Dendritic cell treated with granulocyte-macrophage colony-stimulating factor and Interleukin-4, amounts not matched to agents 40 ng/mL and 50 ng/mL, for 4 days (primary cell): ENCODE data around the gene SLC25A40.
"Not testable (repeated sequence)": the region's sequence is repeated elsewhere in the genome, so short reads cannot be mapped to it uniquely, and the experiment has no call there.

ENCODE experiments used
- H3K27ac Mint-ChIP-seq: one replicate; pipeline ENCODE4 v1.8.0; 2022; ENCODE audit warnings: mild to moderate bottlenecking, mixed read lengths
- H3K27me3 Mint-ChIP-seq: one replicate; pipeline ENCODE4 v1.8.0; 2022; ENCODE audit warnings: mild to moderate bottlenecking, mixed read lengths
- H3K36me3 Mint-ChIP-seq: one replicate; pipeline ENCODE4 v1.8.0; 2022; ENCODE audit warnings: low read depth, mixed read lengths
- H3K4me1 Mint-ChIP-seq: one replicate; pipeline ENCODE4 v1.8.0; 2022; ENCODE audit warnings: low read depth, mixed read lengths
- H3K4me3 Mint-ChIP-seq: one replicate; pipeline ENCODE4 v1.8.0; 2022; ENCODE audit warnings: mild to moderate bottlenecking, moderate library complexity, mixed read lengths
- H3K9me3 Mint-ChIP-seq: one replicate; pipeline ENCODE4 v1.8.0; 2022; ENCODE audit warnings: mixed read lengths
- intact Hi-C: fragments of 100-400 bp; cut with micrococcal nuclease; formaldehyde crosslinking; loops from one replicate; pipeline ENCODE4 v1.15.0; 2022

The SLC25A40 gene

DNA sequence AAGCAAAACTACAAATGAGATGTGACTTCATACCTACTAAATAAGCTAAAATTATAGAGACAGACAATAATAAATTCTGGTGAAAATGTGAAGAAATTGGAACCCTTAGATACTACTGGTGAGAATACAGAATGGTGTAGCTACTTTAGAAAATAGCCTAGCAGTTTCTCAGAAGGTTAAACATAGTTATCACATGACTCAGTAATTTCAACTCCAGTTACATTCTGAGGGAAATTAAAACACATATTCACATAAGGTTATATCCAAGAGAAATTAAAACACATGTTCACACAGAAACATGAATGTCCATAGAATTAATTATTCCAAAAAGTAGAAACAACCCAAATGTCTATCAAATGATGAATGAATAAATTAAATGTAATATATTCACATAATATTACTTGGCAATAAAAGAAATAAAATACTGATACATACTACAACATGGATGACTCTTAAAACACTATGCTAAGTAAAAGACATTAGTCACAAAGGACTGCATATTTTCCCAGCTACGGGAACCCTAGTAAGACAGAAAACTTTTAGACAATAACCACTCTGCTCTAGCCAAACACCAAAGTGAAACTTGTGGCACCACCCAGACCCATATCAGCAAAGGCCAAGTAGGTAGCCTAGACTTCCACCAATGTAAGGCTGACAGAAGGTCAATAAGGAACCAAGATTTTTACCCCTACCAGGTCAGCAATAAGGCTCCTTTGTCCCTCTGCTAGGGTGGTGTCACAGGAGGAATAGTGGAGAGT is 25.1 kb downstream of the SLC25A40 start:
- intact Hi-C loops: no loop called here
- H3K27ac Mint-ChIP-seq: peak overlapping the region; percentile 20

DNA sequence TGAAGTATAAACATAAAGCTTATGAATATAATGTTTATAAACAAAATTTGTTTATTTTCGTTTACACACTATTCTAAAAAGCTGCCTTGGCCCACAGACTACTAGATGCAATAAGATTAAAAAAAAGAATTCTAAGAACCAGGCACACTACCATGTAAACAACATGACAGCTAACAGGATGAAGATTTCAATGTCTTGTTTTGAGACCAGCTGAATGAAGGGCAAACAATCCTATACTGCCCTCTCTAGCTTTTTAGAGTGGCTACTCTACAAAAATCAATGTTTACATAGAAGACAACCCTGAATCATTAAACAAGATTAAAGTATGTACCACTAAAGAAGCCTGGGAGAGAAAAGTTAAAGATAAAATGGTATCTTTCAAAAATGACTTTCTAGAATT is 38.6 kb downstream of the SLC25A40 start:
- Mint-ChIP-seq H3K9me3 (no peaks in the 10 kb centered on the region), H3K4me1 (no peaks in the 10 kb centered on the region), H3K27ac (no peak overlapping the region), H3K27me3 (no peaks in the 10 kb centered on the region), H3K4me3 (no peak overlapping the region), H3K36me3 (peaks cover 33% of the 10 kb centered on the region)
- intact Hi-C loops: no loop called here

More for the DNA sequence above, 25.1 kb downstream of the SLC25A40 start:
- no peaks in the 10 kb centered on the region for H3K27me3 Mint-ChIP-seq
- H3K36me3 Mint-ChIP-seq: peaks cover 67% of the 10 kb centered on the region
- no peaks in the 10 kb centered on the region for H3K9me3 Mint-ChIP-seq
- H3K4me1 Mint-ChIP-seq: peaks cover 32% of the 10 kb centered on the region
- H3K4me3 Mint-ChIP-seq: no peak overlapping the region

DNA sequence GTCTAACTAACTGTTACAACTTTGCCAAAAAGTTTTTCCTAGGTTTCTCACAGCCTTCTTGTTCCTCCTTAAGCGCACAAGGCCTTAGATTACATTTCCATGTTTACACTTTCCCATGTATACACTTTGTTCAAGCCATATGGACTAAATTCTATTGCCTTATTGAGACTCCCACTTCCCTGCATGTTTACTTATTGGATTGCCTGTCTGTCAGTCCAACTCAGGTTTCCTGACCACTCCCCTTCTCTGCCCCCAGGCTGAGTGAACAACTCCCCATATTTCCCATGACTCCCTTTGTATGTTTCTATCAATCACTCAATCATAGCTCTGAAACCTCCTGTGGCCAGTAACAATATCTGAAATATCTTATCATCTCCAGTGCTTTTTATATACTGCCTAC is 43.0 kb downstream of the SLC25A40 start:
- Mint-ChIP-seq H3K27ac (no peak overlapping the region), H3K9me3 (peaks cover 10% of the 10 kb centered on the region), H3K27me3 (no peaks in the 10 kb centered on the region), H3K36me3 (peaks cover 28% of the 10 kb centered on the region), H3K4me1 (no peaks in the 10 kb centered on the region), H3K4me3 (no peak overlapping the region)
- intact Hi-C loops: no loop called here

DNA sequence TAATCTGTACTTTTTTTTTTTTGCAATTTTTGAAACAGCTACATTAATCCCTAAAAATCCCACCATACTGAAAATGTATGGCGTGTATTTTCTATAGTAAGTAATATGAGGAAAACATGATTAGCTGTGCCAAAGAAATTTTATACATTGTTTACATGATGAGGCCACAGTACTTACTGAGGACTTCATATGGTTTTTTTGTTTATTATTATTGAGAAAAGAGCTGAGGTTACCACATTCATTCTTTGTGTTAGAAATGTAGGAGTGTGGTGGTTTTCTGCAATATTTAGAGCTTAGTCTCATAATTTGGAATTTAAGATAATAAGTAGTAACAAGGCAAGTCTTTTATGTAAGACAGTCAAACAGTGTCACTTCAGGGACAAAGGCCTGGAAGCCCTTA is 45.1 kb downstream of the SLC25A40 start:
- Mint-ChIP-seq H3K4me3 (no peak overlapping the region), H3K27ac (no peak overlapping the region), H3K4me1 (no peaks in the 10 kb centered on the region), H3K36me3 (peaks cover 33% of the 10 kb centered on the region), H3K9me3 (peaks cover 27% of the 10 kb centered on the region), H3K27me3 (no peaks in the 10 kb centered on the region)
- intact Hi-C loops: no loop called here

DNA sequence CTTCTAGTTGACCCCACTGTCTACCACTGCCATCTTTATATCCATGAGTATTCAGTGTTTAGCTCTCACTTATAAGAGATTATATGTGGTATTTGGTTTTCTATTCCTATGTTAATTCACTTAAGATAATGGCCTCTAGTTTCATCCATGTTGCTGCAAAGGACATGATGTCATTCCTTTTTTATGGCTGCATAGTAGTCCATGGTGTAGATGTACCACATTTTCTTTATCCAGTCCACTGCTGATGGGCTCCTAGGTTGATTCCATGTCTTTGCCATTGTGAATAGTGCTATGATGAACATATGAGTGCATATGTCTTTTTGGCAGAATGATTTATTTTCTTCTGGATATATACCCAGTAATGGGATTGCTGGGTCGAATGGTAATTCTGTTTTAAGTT is 47.8 kb downstream of the SLC25A40 start:
- H3K4me3 Mint-ChIP-seq, intact Hi-C loops, H3K4me1 Mint-ChIP-seq, H3K27ac Mint-ChIP-seq, H3K27me3 Mint-ChIP-seq: not testable (repeated sequence)
- Mint-ChIP-seq H3K9me3 (peaks cover 49% of the 10 kb centered on the region), H3K36me3 (peaks cover 24% of the 10 kb centered on the region)

DNA sequence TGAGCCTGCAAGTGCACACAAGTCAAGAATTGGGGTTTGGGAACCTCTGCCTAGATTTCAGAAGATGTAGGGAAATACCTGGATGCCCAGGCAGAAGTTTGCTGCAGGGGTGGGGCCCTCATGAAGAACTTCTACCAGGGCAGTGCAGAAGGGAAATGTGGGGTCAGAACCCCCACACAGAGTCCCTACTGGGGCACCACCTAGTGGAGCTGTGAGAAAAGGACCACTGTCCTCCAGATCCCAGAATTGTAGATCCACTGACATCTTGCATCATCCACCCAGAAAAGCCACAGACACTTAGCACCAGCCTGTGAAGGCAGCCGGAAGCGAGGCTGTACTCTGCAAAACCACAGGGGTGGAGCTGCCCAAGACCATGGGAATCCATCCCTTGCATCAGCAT is 50.8 kb downstream of the SLC25A40 start:
- H3K27me3 Mint-ChIP-seq, H3K27ac Mint-ChIP-seq, H3K36me3 Mint-ChIP-seq, intact Hi-C loops, H3K4me1 Mint-ChIP-seq, H3K4me3 Mint-ChIP-seq: not testable (repeated sequence)
- peaks cover 49% of the 10 kb centered on the region for H3K9me3 Mint-ChIP-seq

DNA sequence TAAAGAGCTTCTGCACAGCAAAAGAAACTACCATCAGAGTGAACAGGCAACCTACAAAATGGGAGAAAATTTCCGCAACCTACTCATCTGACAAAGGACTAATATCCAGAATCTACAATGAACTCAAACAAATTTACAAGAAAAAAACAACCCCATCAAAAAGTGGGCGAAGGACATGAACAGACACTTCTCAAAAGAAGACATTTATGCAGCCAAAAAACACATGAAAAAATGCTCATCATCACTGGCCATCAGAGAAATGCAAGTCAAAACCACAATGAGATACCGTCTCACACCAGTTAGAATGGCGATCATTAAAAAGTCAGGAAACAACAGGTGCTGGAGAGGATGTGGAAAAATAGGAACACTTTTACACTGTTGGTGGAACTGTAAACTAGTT is 54.1 kb downstream of the SLC25A40 start:
- peaks cover 31% of the 10 kb centered on the region for H3K9me3 Mint-ChIP-seq
- H3K27ac Mint-ChIP-seq, H3K4me1 Mint-ChIP-seq, H3K36me3 Mint-ChIP-seq, intact Hi-C loops, H3K27me3 Mint-ChIP-seq, H3K4me3 Mint-ChIP-seq: not testable (repeated sequence)

DNA sequence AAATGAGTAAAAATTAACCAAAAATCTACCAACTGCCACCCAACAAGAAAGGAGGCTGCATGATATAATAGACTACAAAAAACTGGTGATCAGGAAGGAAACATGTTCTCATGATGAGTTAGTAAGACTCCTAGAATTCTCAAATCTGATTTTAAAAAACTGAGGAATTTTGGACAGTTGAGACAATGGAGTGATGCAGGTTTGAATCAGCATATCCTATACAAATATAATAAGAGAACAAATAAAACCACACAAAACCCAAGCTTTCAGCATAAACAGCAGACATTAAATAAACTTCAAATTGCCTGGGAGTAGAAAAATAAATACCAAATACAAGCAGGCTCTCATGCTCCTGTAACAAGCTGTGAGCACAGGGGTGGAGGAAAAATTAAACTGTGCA is 57.8 kb downstream of the SLC25A40 start:
- Mint-ChIP-seq H3K27me3 (no peaks in the 10 kb centered on the region), H3K4me1 (no peaks in the 10 kb centered on the region), H3K27ac (no peak overlapping the region), H3K9me3 (no peaks in the 10 kb centered on the region), H3K4me3 (no peak overlapping the region), H3K36me3 (no peaks in the 10 kb centered on the region)
- intact Hi-C loops: no loop called here

DNA sequence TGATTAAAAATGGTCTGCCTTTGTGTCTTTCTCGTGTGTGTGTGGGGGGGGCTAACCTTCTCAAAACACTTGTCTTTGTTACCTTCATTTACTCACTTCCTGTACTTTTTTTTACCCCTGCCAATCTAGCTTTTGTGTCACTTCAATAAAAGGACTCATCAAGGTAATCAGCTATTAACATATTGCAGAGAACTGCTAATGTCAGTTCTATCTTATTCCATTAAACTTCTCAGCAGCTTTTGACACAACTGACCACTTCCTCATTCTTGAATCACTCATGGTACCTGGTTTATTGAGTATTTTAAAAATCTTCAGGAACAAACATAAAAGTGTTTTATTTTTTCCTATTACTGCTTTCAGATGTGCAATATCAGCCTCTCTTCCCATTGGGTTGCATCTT is 59.8 kb downstream of the SLC25A40 start:
- Mint-ChIP-seq H3K9me3 (no peaks in the 10 kb centered on the region), H3K27ac (no peak overlapping the region), H3K4me1 (no peaks in the 10 kb centered on the region), H3K27me3 (no peaks in the 10 kb centered on the region), H3K36me3 (no peaks in the 10 kb centered on the region), H3K4me3 (no peak overlapping the region)
- intact Hi-C loops: no loop called here

DNA sequence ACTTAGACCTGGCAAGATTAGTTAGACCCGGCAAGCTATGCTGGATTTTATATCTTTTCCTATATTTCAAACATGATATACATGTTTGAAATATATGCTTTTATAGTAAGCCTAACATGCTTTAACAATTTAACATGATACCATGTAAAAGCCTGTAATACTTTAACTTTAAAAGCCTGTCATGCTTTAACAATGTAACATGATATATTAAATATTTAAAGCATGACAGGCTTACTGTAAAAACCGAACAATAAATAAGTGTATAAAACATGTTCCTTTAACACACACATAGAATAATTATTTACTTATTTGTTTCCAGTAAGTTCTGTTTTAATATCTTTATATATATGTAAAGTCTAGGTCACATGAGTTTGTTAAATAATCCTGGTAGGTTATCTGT is 65.4 kb downstream of the SLC25A40 start:
- Mint-ChIP-seq H3K9me3 (no peaks in the 10 kb centered on the region), H3K27me3 (no peaks in the 10 kb centered on the region), H3K36me3 (no peaks in the 10 kb centered on the region), H3K27ac (no peak overlapping the region), H3K4me1 (no peaks in the 10 kb centered on the region), H3K4me3 (no peak overlapping the region)
- intact Hi-C loops: no loop called here

DNA sequence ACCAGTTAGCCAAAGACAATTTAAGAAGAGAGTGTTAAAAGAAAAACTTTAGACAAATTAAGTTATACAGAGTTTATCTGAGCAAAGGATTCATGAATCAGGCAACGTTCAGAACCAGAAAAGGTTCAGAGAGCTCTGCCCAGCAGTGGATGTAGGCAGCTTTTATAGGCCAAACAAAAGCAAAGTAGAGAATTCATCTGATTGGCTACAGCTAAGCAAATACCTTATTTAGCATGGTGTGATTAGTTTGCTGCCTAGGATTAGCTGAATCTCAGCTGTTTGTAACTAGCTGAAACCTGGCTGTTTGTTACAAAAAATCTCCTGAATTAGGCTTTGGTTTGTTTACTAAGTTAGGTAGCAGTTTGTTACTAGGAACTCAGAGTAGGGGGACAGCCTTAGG is 66.0 kb downstream of the SLC25A40 start:
- intact Hi-C loops: no loop called here
- no peak overlapping the region for H3K4me3 Mint-ChIP-seq
- no peaks in the 10 kb centered on the region for H3K36me3 Mint-ChIP-seq
- H3K27me3 Mint-ChIP-seq: no peaks in the 10 kb centered on the region
- H3K9me3 Mint-ChIP-seq: no peaks in the 10 kb centered on the region
- H3K27ac Mint-ChIP-seq: no peak overlapping the region
- no peaks in the 10 kb centered on the region for H3K4me1 Mint-ChIP-seq

DNA sequence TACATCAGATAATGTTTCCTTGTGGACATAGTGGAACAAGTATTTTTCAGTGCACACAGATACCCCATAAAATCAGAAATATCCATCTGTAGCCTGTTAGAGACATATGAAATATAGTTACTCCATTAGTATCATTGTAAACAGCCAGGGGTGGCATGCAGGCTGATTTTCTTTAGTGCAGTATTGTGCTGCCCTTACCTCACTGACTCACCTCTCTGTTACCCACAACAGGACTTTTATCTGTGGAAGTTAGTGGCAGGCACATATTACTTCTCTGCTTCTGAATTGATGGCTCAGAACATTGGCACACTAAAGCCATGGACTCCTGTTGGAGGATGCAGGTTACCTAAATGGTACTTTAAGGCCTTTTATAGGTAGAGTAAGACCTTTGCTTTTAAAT is 70.0 kb downstream of the SLC25A40 start:
- intact Hi-C loops: no loop called here
- no peaks in the 10 kb centered on the region for H3K9me3 Mint-ChIP-seq
- H3K4me1 Mint-ChIP-seq: no peaks in the 10 kb centered on the region
- no peak overlapping the region for H3K27ac Mint-ChIP-seq
- no peaks in the 10 kb centered on the region for H3K36me3 Mint-ChIP-seq
- no peaks in the 10 kb centered on the region for H3K27me3 Mint-ChIP-seq
- H3K4me3 Mint-ChIP-seq: no peak overlapping the region

DNA sequence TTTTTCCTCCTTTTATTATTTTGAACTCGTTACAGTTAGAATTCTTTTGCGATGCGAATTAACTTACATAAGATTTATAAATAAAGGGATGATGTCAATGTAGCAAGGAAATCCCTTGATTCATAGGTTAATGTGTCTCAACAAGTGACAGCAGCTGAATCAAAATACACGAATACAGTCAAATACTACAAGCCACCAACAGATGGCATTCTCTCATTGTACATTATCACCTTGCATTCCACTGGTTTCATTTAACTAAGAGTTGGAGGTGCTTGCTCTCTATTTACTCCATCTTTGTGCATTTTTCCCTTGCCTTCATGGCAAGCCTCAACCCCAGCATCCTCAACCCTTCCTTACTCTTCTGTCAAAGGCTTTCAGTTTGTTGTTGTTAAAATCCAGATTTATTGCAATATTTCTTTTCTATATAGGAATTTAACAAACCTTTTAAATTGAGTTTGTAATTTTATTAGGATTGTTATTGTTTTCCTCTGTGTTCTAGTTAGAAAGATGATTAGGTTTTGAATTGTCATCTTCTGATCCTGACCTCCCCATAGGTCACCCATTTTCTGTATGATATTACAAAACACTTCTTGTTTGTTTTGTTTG is 78.3 kb downstream of the SLC25A40 start:
- Mint-ChIP-seq H3K27me3 (no peaks in the 10 kb centered on the region), H3K4me1 (no peaks in the 10 kb centered on the region), H3K9me3 (no peaks in the 10 kb centered on the region), H3K27ac (no peak overlapping the region), H3K4me3 (no peak overlapping the region), H3K36me3 (no peaks in the 10 kb centered on the region)
- intact Hi-C loops: loop anchor here (1.0 to 5.0 kb wide), 2 partner anchors 89 to 314 kb away; no protein-coding TSS in a partner anchor

DNA sequence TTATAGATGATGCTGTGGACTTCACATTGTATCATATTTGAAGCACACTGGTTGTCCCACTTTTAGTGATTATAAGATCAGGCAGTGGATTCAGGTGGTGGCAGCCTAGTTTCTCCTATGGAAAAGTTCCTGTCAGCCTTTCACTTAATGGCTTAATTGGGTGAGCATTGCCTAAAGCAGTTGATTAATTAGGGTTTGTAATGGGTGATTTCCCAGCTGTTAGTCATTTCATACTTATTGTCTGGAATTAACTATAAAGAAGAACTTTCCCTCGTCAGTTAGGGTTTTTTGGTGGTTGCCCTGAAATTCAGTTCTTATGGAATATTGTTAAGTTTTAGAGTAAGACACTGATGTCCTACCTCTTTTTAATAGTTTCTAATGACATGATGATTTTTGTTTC is 78.8 kb downstream of the SLC25A40 start:
- Mint-ChIP-seq H3K27ac (no peak overlapping the region), H3K4me3 (no peak overlapping the region), H3K36me3 (no peaks in the 10 kb centered on the region), H3K4me1 (no peaks in the 10 kb centered on the region), H3K9me3 (no peaks in the 10 kb centered on the region), H3K27me3 (no peaks in the 10 kb centered on the region)
- intact Hi-C loops: loop anchor here (1.0 to 5.0 kb wide), 2 partner anchors 90 to 315 kb away; no protein-coding TSS in a partner anchor
